DOHH2 (cell line): Measurements from ENCODE around the gene ST7.

Experiments
- EZH2phosphoT487 ChIP-seq: fragments of 200-600 bp; sonication (generic); IDR thresholded peaks from 2 replicates; pipeline ENCODE4 v1.6.1; 2017; ENCODE audit warnings: borderline replicate concordance, mild to moderate bottlenecking, antibody characterized with exemption, low read length, moderate library complexity, mixed read lengths
- TF ChIP-seq, protein P1 (sequence below): fragments of 200-600 bp; sonication (generic); IDR thresholded peaks from one replicate; pipeline ENCODE4 v1.5.1; 2014; ENCODE audit warnings: antibody characterized with exemption, mild to moderate bottlenecking, low read depth, low read length; ENCODE audit not compliant: poor library complexity, severe bottlenecking

DNA sequence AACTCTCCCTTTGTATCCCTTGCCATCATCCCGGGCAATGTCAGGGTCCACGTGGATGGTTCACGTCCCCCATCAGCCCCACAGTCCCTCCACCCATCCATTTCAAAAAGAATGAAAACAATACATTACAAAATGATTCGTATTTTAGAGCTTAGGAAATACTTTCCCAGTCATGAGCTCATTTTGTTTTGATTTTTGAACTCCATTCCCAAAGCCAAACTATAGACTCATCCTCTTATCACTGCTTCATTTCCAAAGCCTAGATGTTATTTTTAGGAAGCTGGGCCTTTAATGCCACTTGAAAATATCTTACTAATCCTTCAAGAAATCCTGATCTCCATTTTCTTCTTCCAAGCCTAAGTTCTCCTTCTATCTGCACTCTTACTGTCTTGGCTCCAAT, 297.5 kb downstream of the ST7 start:
- TF ChIP-seq, protein P1, sequence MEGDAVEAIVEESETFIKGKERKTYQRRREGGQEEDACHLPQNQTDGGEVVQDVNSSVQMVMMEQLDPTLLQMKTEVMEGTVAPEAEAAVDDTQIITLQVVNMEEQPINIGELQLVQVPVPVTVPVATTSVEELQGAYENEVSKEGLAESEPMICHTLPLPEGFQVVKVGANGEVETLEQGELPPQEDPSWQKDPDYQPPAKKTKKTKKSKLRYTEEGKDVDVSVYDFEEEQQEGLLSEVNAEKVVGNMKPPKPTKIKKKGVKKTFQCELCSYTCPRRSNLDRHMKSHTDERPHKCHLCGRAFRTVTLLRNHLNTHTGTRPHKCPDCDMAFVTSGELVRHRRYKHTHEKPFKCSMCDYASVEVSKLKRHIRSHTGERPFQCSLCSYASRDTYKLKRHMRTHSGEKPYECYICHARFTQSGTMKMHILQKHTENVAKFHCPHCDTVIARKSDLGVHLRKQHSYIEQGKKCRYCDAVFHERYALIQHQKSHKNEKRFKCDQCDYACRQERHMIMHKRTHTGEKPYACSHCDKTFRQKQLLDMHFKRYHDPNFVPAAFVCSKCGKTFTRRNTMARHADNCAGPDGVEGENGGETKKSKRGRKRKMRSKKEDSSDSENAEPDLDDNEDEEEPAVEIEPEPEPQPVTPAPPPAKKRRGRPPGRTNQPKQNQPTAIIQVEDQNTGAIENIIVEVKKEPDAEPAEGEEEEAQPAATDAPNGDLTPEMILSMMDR: no peak
- no peak for TF ChIP-seq EZH2phosphoT487
